HG03439 (cell line): ENCODE data around the gene SPC25.
A peak's percentile ranks its signal among the peaks of the same experiment; 100 is the strongest.
"Not testable (repeated sequence)": the region's sequence is repeated elsewhere in the genome, so short reads cannot be mapped to it uniquely, and the experiment has no call there.

ENCODE experiments used
- ATAC-seq: cut with Tn5 transposase; IDR thresholded peaks from one replicate; pipeline ENCODE4 v1.9.1; 2021; ENCODE audit warnings: mild to moderate bottlenecking, moderate library complexity; ENCODE audit not compliant: unreplicated experiment

SPC25 gene, protein sequence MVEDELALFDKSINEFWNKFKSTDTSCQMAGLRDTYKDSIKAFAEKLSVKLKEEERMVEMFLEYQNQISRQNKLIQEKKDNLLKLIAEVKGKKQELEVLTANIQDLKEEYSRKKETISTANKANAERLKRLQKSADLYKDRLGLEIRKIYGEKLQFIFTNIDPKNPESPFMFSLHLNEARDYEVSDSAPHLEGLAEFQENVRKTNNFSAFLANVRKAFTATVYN

DNA sequence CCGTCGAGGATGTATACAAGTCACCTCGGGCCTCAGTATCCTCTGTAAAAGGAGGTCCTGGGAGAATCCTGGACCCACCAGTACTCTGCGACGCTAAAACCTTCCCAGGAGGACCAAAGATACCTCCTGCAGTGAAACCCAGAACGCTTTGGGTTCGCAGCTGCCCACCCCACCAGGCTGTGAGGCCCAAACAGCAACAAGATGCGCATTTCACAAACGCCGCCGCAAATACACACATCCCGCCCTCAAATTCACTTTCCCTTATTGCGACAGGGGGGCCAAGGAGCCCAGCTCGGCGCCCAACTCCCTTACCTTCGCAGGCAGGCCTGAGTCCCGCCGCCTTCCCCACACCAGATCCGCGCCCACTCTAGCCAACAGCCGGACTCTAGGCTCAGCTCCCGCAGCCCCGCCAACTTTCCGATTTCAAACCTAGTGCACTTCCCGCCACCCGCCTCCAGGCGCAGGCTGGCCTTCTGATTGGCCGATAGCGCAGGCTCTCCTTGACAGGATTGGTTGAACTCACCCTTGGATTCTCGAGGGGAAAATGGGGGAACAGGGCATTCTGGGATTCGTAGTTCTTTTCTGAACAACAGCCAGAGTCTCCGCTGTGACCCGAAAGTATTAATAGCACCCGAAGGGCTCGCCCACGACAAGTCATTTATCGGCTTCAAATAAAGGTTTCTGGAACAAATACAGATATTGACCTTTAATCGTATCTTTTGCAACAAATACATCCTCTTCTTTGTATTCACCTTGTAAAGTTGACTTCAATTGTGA, at the start of gene SPC25:
Gene SPC25 (minus strand): TSS at position 425 of the 777 bp plus-strand sequence. CDS start 911 bp downstream, outside the sequence.
- peak; percentile 99 for ATAC-seq

DNA sequence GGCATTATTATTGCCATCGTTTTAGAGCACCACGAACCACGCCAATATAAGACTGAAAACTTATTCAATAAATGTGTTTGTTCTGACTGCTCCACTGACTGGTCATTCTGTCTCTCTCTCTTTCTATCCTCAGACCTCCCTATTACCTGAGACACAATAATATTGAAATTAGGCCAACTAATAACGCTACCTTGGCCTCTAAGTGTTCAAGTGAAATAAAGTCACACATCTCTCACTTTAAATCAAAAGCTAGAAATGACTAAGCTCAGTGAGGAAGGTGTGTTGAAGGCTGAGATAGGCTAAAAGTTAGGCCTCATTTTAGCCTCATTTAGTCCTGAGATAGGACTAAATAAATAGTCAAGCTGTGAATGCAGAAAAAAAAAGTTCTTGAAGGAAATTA, 49.7 kb upstream of the SPC25 start:
- peak; percentile 88 for ATAC-seq

DNA sequence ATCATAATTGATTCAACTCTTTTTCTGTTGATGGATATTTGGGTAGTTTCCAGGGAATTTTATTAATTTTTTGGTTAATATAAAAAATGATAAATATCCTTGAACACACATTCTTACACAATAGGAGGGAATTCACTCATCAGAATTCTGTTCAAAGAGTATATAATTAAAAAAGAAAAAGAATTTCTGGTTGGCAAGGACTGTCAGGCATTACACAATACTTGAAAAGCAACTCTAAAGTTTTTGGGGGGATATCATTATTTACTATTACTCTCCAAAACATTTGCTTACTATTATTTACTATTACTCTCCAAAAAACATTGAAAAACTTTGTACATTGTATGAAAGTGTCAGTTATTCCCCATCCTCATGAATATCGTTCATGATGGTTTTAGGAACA, 48.8 kb upstream of the SPC25 start:
- no peak for ATAC-seq

DNA sequence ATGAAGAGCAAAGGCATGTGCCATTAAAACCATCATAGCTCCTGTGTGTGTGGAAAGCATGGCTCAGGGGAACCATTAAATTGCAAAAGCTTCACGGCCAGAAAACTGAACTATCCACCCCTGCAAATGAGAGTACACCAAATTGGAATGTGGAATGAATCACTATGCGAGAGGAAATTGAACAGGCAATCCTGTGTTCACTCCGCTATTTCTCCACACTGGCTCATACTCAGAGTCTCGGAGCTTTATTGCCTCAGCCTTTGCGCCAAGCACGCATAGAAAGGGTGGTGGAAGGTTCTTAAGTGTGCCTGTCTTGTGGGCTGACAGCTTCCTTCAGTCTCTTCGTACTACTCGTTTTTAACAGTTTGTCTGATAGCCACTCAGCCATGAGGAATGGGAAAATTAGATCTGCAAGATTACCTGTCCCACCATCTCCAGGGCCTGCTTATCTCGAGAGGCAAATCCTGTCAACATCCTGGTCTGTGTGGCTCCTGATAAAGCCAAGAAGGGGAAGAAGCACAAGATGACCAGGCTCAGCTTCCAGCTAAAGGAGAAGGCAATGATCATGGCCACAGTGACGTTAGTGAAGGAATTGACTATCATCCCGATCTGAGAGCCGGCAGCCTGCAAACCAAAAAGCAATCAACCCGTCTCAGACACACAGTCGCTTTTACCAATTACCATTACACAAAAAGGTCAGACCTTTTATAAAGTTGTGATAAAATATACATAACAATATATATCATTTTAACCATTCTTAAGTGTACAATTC, 45.8 kb upstream of the SPC25 start:
- ATAC-seq = no peak

DNA sequence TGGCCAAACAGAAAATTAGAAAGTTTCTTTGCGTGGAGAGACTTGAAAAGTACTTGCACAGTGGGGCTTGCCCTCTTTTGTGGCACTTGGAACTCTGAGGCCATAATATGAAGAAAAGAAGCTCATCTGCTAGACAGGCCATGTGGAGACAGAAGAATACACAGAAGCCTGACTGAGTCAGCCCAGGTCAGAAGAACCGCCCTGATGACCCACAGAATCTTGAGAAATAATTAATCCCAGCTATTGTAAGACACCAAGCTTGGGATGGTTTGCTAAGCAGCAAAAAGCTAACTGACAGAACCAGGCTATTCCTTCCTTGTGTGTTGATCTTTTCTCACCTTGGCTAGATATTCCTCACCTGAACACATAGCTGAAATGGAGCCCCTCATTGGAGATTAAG, 44.6 kb upstream of the SPC25 start:
- no peak for ATAC-seq

DNA sequence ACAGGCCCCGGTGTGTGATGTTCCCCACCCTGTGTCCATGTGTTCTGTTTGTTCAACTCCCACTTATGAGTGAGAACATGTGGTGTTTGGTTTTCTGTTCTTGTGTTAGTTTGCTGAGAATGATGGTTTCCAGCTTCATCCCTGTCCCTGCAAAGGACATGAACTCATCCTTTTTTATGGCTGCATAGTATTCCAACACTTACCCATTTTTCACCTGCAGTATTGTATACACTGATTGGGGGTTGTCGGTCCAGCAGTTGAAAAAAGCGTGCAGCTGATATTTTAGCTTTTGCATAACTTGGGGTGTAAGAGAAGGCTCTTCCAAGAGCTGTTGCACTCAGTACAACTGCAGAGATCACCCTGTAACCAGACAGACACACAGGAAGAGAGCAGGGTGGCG, 41.9 kb upstream of the SPC25 start:
- ATAC-seq = not testable (repeated sequence)

DNA sequence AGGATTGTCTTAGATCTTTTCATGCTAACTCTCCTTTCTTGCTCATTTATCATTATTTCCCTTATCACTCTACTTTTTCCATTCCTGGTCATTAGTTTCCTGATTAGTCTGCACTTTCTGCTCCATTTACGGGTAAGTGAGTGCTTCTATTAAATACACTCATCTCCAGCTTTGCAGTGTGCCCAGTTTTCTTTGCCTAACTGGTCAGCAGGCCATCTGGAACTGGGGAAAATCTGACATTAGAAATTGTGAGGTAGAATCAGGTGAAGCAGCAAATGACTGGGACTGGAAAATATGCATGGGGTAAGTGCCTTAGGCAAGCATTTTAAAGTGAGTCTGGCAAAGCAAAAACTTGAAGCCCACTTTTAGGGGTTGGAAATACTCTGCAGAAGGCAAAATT, 40.0 kb upstream of the SPC25 start:
- ATAC-seq = no peak

DNA sequence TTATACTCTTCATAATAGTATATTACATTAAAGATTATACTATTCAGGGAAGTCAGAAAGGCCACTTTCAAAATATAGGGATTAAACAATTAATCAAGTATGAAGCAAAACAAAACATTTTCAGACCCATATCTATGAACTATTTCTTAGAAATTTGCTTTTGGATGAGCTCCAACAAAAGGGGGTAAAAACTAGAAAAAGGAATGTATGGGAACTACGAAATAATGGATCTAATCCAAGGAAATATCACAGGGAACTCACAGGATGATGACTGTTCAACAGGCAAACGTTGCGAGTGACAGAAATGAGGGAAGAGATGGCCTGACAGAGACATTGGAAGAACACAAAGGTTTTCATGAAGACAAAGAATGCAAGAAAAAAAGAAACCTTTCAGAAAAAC, 38.8 kb upstream of the SPC25 start:
- ATAC-seq = no peak

DNA sequence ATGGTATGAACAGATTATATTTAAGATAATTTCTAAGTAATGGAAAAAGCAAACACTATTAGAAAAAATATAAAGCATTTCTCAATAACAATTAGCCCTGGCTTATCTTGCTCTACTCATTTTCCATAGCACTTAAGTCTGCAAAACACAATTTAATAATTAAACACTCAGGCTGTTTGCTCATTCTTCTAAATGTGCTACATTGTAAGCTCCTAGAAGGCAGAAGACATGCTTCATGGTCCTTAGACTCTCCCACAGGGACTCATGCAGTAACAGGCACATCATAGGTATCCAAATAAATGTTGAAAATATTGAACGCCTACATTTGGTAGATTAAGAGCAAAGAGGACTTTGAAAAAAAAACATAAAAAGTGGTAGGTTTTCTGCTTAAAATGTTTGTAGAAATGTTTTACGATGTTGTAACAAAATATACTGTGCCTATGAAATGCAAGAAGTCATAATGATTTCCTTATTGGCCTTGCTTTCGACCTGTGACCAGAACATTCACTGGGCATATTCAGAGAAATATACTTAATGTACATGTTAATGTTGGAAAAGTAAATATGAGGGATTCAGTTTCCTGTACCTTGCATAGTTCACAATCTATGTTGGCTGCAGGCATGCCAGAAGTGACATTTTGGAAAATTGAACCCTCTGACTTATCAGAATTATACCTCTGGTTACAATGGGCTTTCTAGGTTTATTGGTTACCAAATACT, 38.0 kb upstream of the SPC25 start:
- ATAC-seq = no peak

DNA sequence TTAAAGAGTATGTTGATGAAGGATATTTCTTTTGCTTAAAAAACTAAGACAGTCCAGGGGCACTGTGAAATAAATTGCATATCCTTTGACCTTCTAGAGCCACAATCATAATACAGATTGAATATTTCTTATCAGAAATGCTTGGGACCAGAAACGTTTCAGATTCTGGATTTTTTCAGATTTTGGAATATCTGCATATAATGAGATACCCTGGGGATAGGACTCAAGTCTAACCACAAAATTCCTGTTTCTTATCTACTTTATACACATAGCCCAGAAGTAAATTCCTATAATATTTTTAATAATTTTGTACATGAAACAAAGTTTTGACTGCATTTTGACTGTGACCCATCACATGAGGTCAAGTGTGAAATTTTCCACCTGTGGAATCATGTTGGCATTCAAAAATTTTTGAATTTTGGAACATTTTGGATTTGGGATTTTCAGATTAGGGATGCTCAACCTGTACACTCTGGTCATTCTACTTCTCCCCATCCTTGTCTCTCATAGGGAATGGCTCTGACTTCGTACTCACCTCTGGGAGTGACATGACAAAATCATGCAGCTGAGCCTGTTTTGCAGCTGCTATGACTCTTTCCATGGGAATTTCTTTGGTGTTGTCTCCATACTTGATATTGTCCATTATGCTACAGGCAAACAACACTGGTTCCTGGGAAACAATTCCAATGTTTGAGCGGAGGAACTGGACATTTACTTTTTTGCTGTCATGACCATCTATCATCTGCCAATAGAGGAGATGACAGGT, 36.6 kb upstream of the SPC25 start:
- no peak for ATAC-seq

DNA sequence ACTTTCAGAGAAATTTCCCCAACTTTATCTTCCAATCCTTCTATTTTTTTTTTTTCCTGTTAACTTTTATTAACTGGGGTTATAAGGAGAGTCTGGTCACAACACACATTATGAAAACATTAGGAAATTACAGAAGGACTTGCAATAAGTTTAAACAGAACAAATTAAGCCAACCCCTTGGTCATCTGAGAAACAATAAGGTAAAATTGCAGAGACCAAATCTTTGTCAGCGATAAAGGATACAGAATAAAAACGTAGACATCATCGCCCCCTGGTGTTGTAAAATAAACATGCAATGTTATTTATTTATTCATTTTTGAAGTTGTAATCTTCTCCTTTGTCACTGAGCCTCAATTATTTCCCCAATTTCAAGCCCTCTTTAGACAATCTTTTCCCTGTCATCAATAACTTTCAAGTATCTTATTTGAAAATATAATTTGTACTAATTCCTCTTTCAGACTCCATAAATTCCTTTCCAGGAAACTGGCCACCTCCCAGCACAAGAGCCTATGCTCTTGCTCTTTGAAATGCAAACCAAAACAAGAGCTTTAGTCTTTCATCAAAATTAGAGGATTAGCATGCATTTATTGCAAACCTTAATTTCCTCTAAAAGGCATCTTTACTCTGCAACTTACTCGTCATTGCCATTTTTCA, 30.4 kb upstream of the SPC25 start:
- no peak for ATAC-seq

DNA sequence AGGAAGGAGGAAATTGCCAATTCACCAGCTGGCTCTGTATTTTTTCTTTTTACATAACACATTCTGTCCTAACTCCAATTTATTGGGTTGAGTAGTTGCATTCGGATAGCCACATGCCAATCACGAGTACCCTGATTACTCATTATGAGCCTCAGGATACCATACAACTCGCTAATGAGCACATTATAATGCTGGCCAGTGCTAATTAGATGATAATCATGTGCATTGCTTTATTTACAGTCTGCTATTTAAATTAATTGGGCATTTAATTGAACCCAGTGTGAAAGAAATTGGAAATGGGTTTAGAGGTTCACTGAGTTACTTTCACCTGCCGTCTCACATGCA, 26.1 kb upstream of the SPC25 start:
- ATAC-seq = no peak

DNA sequence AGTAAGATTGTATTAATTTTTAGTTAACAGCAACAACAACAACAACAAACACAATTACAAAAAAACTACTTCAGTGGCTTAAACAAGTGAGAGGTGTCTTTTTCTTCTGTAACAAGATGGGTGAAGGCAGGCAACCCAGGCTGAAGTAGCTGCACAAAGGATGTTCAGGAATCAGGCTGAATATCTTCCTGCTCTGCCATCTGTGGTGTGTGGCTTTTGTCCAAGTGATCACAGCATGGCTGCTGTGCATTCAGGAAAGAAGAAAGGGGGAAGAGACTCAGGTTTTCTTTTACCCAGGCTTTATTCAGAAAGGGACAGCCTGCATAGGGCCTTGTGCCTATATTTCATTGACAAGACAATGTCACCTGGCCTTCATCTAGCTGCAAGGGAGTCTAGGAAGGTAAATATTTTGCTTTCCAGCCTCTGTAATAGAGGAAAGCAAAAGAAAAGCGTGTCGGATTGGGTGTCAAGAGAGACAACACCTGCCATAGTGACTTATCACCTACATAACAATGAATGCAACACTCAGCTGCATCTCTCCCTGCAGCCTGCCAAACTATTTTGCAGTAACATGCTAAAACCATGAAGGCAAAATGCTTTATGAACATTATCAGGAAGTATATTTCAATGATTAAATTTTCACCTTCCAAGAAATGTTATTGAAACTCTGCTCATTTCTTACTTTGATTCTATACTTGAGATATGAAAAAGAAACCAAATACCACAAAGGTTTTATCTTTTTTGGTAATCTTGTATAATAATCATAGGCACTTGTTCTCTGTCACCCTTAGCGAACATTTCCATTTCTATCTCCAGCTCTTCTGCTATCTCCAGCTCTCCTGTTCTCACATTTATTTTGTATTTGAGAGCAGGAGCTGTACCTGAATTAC, 25.5 kb upstream of the SPC25 start:
- no peak for ATAC-seq

DNA sequence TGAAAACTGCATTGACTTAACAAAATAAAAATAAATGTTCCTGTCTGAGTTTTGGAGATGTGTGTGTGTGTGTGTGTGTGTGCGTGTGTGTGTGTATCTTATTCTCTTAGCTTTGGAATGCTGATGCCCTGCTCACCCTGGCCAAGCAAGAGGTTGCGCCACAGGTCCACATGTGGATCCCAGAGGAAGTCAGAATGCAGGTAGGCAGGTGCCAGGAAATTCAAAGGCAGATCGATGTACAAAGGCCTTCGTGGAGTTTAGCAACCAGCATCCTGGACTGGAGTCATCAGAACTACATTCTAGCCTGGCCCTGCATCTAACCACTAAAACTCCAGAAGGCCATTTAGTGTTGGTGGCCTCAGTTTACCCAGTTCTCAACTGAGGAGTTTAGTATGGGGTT, 23.3 kb upstream of the SPC25 start:
- no peak for ATAC-seq

DNA sequence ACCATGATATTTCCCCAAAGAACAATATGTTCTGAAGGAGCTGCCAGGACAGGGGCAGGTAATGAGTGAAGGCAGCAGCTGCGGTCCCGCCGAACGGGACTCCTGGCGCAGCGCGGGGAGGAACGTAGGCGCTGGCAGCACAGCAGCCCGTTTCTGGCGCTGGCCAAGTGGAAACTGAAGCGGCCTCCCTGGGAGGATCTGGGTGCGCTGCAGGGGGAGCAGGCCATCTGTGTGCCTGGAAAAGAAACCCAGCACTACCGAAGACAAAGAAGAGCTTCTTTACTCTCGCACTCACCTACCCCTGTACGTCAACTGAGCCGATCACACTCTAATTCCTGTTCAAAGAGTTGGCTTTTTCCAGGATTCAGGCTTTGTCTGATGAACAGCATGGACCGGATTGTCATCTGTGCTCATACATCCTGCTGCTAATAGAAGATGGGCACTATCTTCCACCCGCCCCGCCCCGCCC, 22.7 kb upstream of the SPC25 start:
- ATAC-seq = no peak

DNA sequence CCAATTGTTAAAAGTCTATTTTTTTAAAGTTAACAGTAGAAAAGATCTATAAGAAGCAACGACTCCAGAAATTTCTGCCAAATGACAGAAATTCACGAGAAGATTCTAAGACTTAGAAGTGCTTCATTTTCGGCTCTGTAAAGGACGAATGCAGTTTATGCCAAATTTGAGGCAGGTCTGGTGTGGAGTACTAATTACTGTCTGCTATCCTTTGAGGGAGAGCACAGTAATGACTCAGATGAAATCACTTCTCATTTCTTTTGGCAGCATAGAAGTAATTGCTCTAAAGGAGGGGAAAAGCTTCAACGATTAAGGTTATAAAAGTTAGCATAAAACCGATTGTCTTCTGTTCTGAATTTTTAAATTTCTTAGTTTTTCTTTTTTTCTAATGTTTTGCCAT, 22.2 kb upstream of the SPC25 start:
- no peak for ATAC-seq

DNA sequence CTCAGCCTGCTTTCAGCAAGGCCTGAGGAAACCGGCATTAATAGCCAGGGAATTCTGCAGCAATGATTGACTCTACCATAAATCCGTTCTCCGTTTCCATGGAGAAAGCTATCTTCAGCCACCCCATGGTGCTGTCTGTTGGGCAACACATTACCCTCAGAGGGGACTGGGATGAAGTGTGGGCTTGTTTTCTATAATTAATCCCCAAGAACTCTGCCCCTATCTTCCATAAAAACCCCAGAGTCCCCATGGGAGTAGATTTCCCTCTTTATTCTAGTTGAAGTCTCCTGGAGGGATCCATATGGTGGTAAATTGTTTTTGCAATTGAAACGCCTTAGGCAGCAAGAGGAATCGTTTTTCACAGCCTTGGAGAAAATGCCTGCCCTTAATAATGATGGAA, 20.1 kb upstream of the SPC25 start:
- no peak for ATAC-seq

DNA sequence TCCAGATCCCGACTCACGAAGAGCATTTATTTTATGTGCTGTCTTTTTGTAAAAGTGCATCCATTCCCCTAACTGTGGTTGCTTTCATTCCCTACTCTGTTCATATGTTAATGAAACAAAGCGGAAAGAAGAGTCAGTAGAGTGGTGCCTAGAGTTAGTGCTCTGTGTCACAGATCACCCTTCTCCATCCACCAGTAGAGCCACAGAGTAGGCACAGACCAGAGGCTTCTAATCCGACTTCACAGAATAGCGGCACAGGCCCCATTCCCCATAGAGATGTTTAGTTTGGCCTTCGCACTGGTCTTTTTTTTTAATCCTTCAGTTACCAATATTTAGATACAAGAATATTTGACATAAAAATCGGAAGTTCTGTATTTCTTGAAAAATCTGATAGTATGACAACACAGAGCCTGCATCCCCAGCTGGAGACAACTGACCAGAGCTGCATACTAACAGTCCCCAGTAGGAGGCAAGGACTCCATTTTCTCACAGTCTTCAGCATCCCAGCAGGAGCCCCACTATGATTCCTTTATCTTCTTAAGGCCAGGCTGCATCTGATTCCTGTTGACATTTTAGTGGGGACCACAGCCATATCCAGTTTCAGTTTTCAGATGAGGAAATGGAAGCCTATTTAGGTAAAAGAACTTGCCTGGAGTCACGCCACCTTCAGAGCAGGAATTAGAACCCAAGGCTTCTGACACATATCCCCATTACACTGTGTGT, 17.9 kb upstream of the SPC25 start:
- no peak for ATAC-seq
